NCI-H2227 (cell line): ENCODE data around the gene GALNT9.
A peak's percentile ranks its signal among the peaks of the same experiment; 100 is the strongest.
"Not testable (repeated sequence)": the region's sequence is repeated elsewhere in the genome, so short reads cannot be mapped to it uniquely, and the experiment has no call there.

Source experiments
- DNase-seq: peaks from one replicate; lab custom pipeline; 2025; ENCODE audit not compliant: unreplicated experiment; lab: John Stamatoyannopoulos, UW

GALNT9 gene

GRCh38 chr12:132295561-132295960, 33.8 kb downstream of the GALNT9 start:
- DNase-seq = not testable (repeated sequence)

- DNase-seq = no peak
Measured at GRCh38 chr12:132295101-132295526, 34.3 kb downstream of the GALNT9 start.

- no peak for DNase-seq
Measured at GRCh38 chr12:132294121-132295034, 35.0 kb downstream of the GALNT9 start.

GRCh38 chr12:132292328-132293319, 36.8 kb downstream of the GALNT9 start:
- no peak for DNase-seq

- DNase-seq = no peak
Measured at GRCh38 chr12:132291402-132292175, 37.8 kb downstream of the GALNT9 start.

GRCh38 chr12:132290203-132290540, 39.2 kb downstream of the GALNT9 start:
- DNase-seq = no peak

- DNase-seq = no peak
Measured at GRCh38 chr12:132289356-132290202, 39.8 kb downstream of the GALNT9 start.

- no peak for DNase-seq
Measured at GRCh38 chr12:132288516-132289215, 40.7 kb downstream of the GALNT9 start.

GRCh38 chr12:132287391-132288238, 41.8 kb downstream of the GALNT9 start:
- no peak for DNase-seq

GRCh38 chr12:132286912-132287311, 42.5 kb downstream of the GALNT9 start:
- no peak for DNase-seq

GRCh38 chr12:132285991-132286681, 43.3 kb downstream of the GALNT9 start:
- peak; percentile 32 for DNase-seq

GRCh38 chr12:132284827-132285741, 44.3 kb downstream of the GALNT9 start:
- no peak for DNase-seq

GRCh38 chr12:132284071-132284826, 45.1 kb downstream of the GALNT9 start:
- no peak for DNase-seq

- no peak for DNase-seq
Measured at GRCh38 chr12:132282950-132283771, 46.2 kb downstream of the GALNT9 start.
